Stimulated activated naive CD4-positive, alpha-beta T cell treated with Interleukin-2 at 50 U/mL for 16 hours (primary cell): ENCODE data around the gene CCL22.
"Not testable (repeated sequence)": the region's sequence is repeated elsewhere in the genome, so short reads cannot be mapped to it uniquely, and the experiment has no call there.

Source experiments
- DNase-seq: peaks from one replicate; lab custom pipeline; 2025; lab: John Stamatoyannopoulos, UW

Gene CCL22

GRCh38 chr16:57358527-57359095 is at the start of gene CCL22:
Gene CCL22 (plus strand): TSS chr16:57358783. CDS start chr16:57358817, 34 bp downstream.
- no peak for DNase-seq

- DNase-seq = no peak
Observed at GRCh38 chr16:57310801-57311200, 47.8 kb upstream of the CCL22 start.

GRCh38 chr16:57313509-57313908 is 45.1 kb upstream of the CCL22 start:
- no peak for DNase-seq

- no peak for DNase-seq
Observed at GRCh38 chr16:57314161-57314785, 44.3 kb upstream of the CCL22 start.

- no peak for DNase-seq
Observed at GRCh38 chr16:57315416-57315815, 43.2 kb upstream of the CCL22 start.

GRCh38 chr16:57316390-57317017 is 42.1 kb upstream of the CCL22 start:
- no peak for DNase-seq

GRCh38 chr16:57318240-57318970 is 40.2 kb upstream of the CCL22 start:
- DNase-seq = no peak

GRCh38 chr16:57319646-57320045 is 38.9 kb upstream of the CCL22 start:
- DNase-seq = no peak

- no peak for DNase-seq
Observed at GRCh38 chr16:57324749-57325148, 33.8 kb upstream of the CCL22 start.

- no peak for DNase-seq
Observed at GRCh38 chr16:57325458-57325857, 33.1 kb upstream of the CCL22 start.

GRCh38 chr16:57329718-57330327 is 28.8 kb upstream of the CCL22 start:
- DNase-seq = no peak

- no peak for DNase-seq
Observed at GRCh38 chr16:57331355-57331754, 27.2 kb upstream of the CCL22 start.

- no peak for DNase-seq
Observed at GRCh38 chr16:57333402-57333801, 25.2 kb upstream of the CCL22 start.

GRCh38 chr16:57335366-57335765 is 23.2 kb upstream of the CCL22 start:
- DNase-seq = no peak

GRCh38 chr16:57341062-57341440 is 17.5 kb upstream of the CCL22 start:
- no peak for DNase-seq

- no peak for DNase-seq
Observed at GRCh38 chr16:57341441-57342303, 16.9 kb upstream of the CCL22 start.

- not testable (repeated sequence) for DNase-seq
Observed at GRCh38 chr16:57342606-57343005, 16.0 kb upstream of the CCL22 start.

GRCh38 chr16:57343221-57343620 is 15.4 kb upstream of the CCL22 start:
- DNase-seq = no peak

- not testable (repeated sequence) for DNase-seq
Observed at GRCh38 chr16:57344094-57344493, 14.5 kb upstream of the CCL22 start.

GRCh38 chr16:57345021-57345420 is 13.6 kb upstream of the CCL22 start:
- DNase-seq = no peak

GRCh38 chr16:57345666-57346204 is 12.8 kb upstream of the CCL22 start:
- no peak for DNase-seq
